GM12878 (cell line): Measurements from ENCODE around the gene EYA4. TPM values are rescaled to one million over a fixed set of nuclear protein-coding genes. Genes with fewer than 3 reads are reported as not detected.

Experiments used
- ATAC-seq: fragments of 200-7000 bp; cut with Tn5 transposase; 3 replicates; pipeline ENCODE4 v1.9.1; 2020; ENCODE audit warnings: mild to moderate bottlenecking, moderate library complexity
- BruUV-seq: library from RNA; stranded (reverse); fragments of 400-500 nt; replicated peaks from 2 replicates; lab custom pipeline; 2021; lab: Mats Ljungman, UMichigan
- CTCF ChIA-PET: fragments of 300-600 bp; sonication (Branson Sonifier 250); formaldehyde crosslinking; extraction: SDS; loops from one replicate; lab custom pipeline; 2021; ENCODE audit warnings: inconsistent platforms; lab: Yijun Ruan, JAX
- POLR2A ChIA-PET: fragments of 350-600 bp; formaldehyde crosslinking; extraction: SDS; loops from one replicate; lab custom pipeline; 2021; ENCODE audit warnings: inconsistent platforms; lab: Charles Lee
- RAD21 ChIA-PET: fragments of 300-600 bp; sonication (Branson Sonifier 250); formaldehyde crosslinking; loops from one replicate; lab custom pipeline; 2023; ENCODE audit warnings: antibody characterized with exemption; ENCODE audit not compliant: unreplicated experiment; lab: Charles Lee
- SMC1A ChIA-PET: fragments of 300-600 bp; sonication (Branson Sonifier 250); formaldehyde crosslinking; loops from one replicate; lab custom pipeline; 2023; ENCODE audit not compliant: unreplicated experiment, uncharacterized antibody; lab: Charles Lee
- DNase-seq: peaks from one replicate; pipeline ENCODE4 v3.0.0-alpha.2; 2011; ENCODE audit warnings: low read depth, low spot score
- FAIRE-seq: peaks from 3 replicates; lab custom pipeline; 2011; peaks lifted over from hg19 to GRCh38; lab: Jason Lieb, UNC
- H2AFZ ChIP-seq: 2 replicates; pipeline ENCODE4 v1.6.0; 2011; ENCODE audit warnings: low read depth, low read length, control low read depth; ENCODE audit not compliant: control insufficient read depth
- H3K27ac ChIP-seq: 2 replicates; pipeline ENCODE4 v1.5.1; 2011; ENCODE audit warnings: control low read depth; ENCODE audit not compliant: control insufficient read depth, insufficient read depth
- H3K27me3 ChIP-seq, 2 experiments: replicated peaks in 1 of 2; 2 replicates each; pipeline versions ENCODE4 v1.6.0 to v1.6.1; 2011; ENCODE audit warnings: low read length in 1 of 2; ENCODE audit not compliant: control insufficient read depth in 2 of 2, insufficient read depth in 2 of 2
- H3K36me3 ChIP-seq, 2 experiments: 2 replicates each; pipeline ENCODE4 v1.5.1; 2011; ENCODE audit warnings: low read length in 1 of 2; ENCODE audit not compliant: control insufficient read depth in 2 of 2, insufficient read depth in 2 of 2
- H3K4me1 ChIP-seq: 2 replicates; pipeline ENCODE4 v1.6.1; 2011; ENCODE audit warnings: mild to moderate bottlenecking, low read length, moderate library complexity, mixed read lengths; ENCODE audit not compliant: control insufficient read depth, insufficient read depth
- H3K4me2 ChIP-seq: 2 replicates; pipeline ENCODE4 v1.6.0; 2011; ENCODE audit warnings: control low read depth; ENCODE audit not compliant: control insufficient read depth, insufficient read depth
- H3K4me3 ChIP-seq: fragments of 200-600 bp; sonication (generic); 2 replicates; pipeline ENCODE4 v1.5.1; 2016
- H3K79me2 ChIP-seq: 2 replicates; pipeline ENCODE4 v1.6.0; 2011; ENCODE audit warnings: low read length; ENCODE audit not compliant: control insufficient read depth, insufficient read depth
- H3K9ac ChIP-seq: 2 replicates; pipeline ENCODE4 v1.8.0; 2011; ENCODE audit warnings: low read length, control low read depth, mixed read lengths; ENCODE audit not compliant: control insufficient read depth, insufficient read depth
- H3K9me3 ChIP-seq: replicated peaks from 3 replicates; pipeline ENCODE4 v1.5.1; 2011; ENCODE audit warnings: mild to moderate bottlenecking, low read length; ENCODE audit not compliant: control insufficient read depth, insufficient read depth
- H4K20me1 ChIP-seq: 2 replicates; pipeline ENCODE4 v1.6.0; 2011; ENCODE audit not compliant: control insufficient read depth, insufficient read depth
- BHLHE40 ChIP-seq, 2 experiments: fragments of 450-650 bp in 1 of 2; IDR thresholded peaks; 2 replicates each; pipeline ENCODE4 v1.6.1; 2011 to 2017; ENCODE audit warnings: low read depth in 2 of 2, borderline replicate concordance in 1 of 2, improper control_type of control experiment in 1 of 2, low read length in 1 of 2, mild to moderate bottlenecking in 1 of 2
- CTCF ChIP-seq, 3 experiments: IDR thresholded peaks in 2 of 3; conservative IDR thresholded peaks in 1 of 3; 2 replicates each; pipeline ENCODE4 v1.5.1; 2011; ENCODE audit warnings: low read depth in 3 of 3, low read length in 3 of 3, mild to moderate bottlenecking in 3 of 3, control low read depth in 2 of 3, moderate library complexity in 2 of 3, inconsistent platforms in 1 of 3, mixed read lengths in 1 of 3; ENCODE audit not compliant: control insufficient read depth in 2 of 3, insufficient read depth in 1 of 3; ENCODE audit errors: extremely low read depth in 1 of 3
- ETV6 ChIP-seq, 2 experiments: fragments of 450-650 bp in 1 of 2; IDR thresholded peaks in 1 of 2; conservative IDR thresholded peaks in 1 of 2; 2 replicates each; pipeline ENCODE4 v1.6.1; 2014; ENCODE audit warnings: antibody characterized with exemption in 1 of 2, borderline replicate concordance in 1 of 2, low read depth in 1 of 2, mild to moderate bottlenecking in 1 of 2, moderate library complexity in 1 of 2
- FOS ChIP-seq: IDR thresholded peaks from 3 replicates; pipeline ENCODE4 v1.6.1; 2011; ENCODE audit warnings: borderline replicate concordance; ENCODE audit not compliant: insufficient read length; ENCODE audit errors: extremely low read depth
- GABPA ChIP-seq: IDR thresholded peaks from 2 replicates; pipeline ENCODE4 v1.6.1; 2014; ENCODE audit warnings: antibody characterized with exemption, low read depth, mild to moderate bottlenecking, inconsistent platforms
- JUND ChIP-seq: IDR thresholded peaks from 2 replicates; pipeline ENCODE4 v1.6.1; 2012; ENCODE audit warnings: low read depth, mild to moderate bottlenecking, low read length, improper control_type of control experiment, moderate library complexity
- KLF5 ChIP-seq: fragments of 450-650 bp; IDR thresholded peaks from 2 replicates; pipeline ENCODE4 v1.6.1; 2014; ENCODE audit warnings: mild to moderate bottlenecking; ENCODE audit not compliant: partially characterized antibody
- NKRF ChIP-seq: fragments of 450-650 bp; conservative IDR thresholded peaks from 2 replicates; pipeline ENCODE4 v1.6.1; 2017; ENCODE audit warnings: mild to moderate bottlenecking, moderate library complexity
- PBX3 ChIP-seq: IDR thresholded peaks from 2 replicates; pipeline ENCODE4 v1.6.1; 2011; ENCODE audit warnings: mild to moderate bottlenecking, low read depth, low read length, moderate library complexity; ENCODE audit not compliant: insufficient replicate concordance
- REST ChIP-seq: IDR thresholded peaks from 2 replicates; pipeline ENCODE4 v1.6.1; 2012; ENCODE audit warnings: mild to moderate bottlenecking, low read depth, low read length
- RUNX3 ChIP-seq: IDR thresholded peaks from 2 replicates; pipeline ENCODE4 v1.6.1; 2012; ENCODE audit warnings: low read length, inconsistent platforms
- SUZ12 ChIP-seq: fragments of 200-600 bp; sonication (generic); IDR thresholded peaks from one replicate; pipeline ENCODE4 v1.6.1; 2018; ENCODE audit warnings: antibody characterized with exemption, mild to moderate bottlenecking; ENCODE audit not compliant: unreplicated experiment
- TARDBP ChIP-seq: IDR thresholded peaks from 2 replicates; pipeline ENCODE4 v1.6.1; 2016; ENCODE audit warnings: borderline replicate concordance
- USF2 ChIP-seq: IDR thresholded peaks from 2 replicates; pipeline ENCODE4 v1.6.1; 2011; ENCODE audit warnings: low read depth, low read length, improper control_type of control experiment, borderline replicate concordance
- WGBS: methylation state at CpG from one replicate; pipeline ENCODE4 v1.1.6; 2016; ENCODE audit warnings: low lambda C conversion rate; ENCODE audit not compliant: insufficient replicate concordance, insufficient coverage; ENCODE audit errors: missing lambda C conversion rate; 5-methylcytosine and 5-hydroxymethylcytosine counted together
- in situ Hi-C: fragments of 300-500 bp; cut with MboI; formaldehyde crosslinking; loops from 9 replicates; pipeline ENCODE4 v1.14.3; 2018; ENCODE audit warnings: mixed read lengths
- intact Hi-C: fragments of 100-400 bp; cut with micrococcal nuclease; formaldehyde crosslinking; loops from one replicate; pipeline ENCODE4 v1.14.2; 2022; ENCODE audit not compliant: unreplicated experiment
- polyA plus RNA-seq, 11 experiments: library from polyadenylated mRNA; depleted of rRNA in 4 of 11; unstranded in 6 of 11; stranded (reverse) in 5 of 11; fragments of >200 nt; fragmentation: Nextera tagmentation in 4 of 11; fragmentation: Illumina TruSeq in 1 of 11; extraction: Ambion mirVana in 4 of 11; extraction: Trizol in 1 of 11; gene quantifications; 1 replicate in 1 of 11; 2 replicates in 10 of 11; pipeline versions ENCODE4 v1.2.1 to v1.2.3, GENCODE V29; 2011 to 2016; ENCODE audit warnings: inconsistent platforms in 2 of 11, missing spikeins in 2 of 11, low read depth in 1 of 11
- total RNA-seq, 4 experiments: library from RNA; depleted of rRNA in 3 of 4; stranded (reverse); fragments of >200 nt in 3 of 4; fragmentation: Illumina TruSeq in 1 of 4; extraction: Trizol in 1 of 4; gene quantifications; 2 replicates each; pipeline versions ENCODE4 v1.2.1 to v1.2.3, GENCODE V29; 2013 to 2021

Gene EYA4
- total and polyA plus RNA-seq, 10 of the 15 experiments (the other 5 are each of a cell fraction or from before 2014, with no cell fraction given): 0.02 TPM; not detected in 9

GRCh38 chr6:133523816-133524215, 282.7 kb downstream of the EYA4 start:
- no peaks in the 10 kb centered on the region for H4K20me1 ChIP-seq
- no peak overlapping the region for H3K9ac ChIP-seq
- H3K36me3 ChIP-seq: no peaks in the 10 kb centered on the region
- in situ Hi-C loops (no loop called here), intact Hi-C loops (no loop called here)
- RAD21 ChIA-PET: no interaction called here
- H3K4me2 ChIP-seq: no peak overlapping the region
- SMC1A ChIA-PET: no interaction called here
- no peaks in the 10 kb centered on the region for H3K27me3 ChIP-seq
- no peaks in the 10 kb centered on the region for H3K9me3 ChIP-seq
- FAIRE-seq: no peak
- POLR2A ChIA-PET: no interaction called here
- no peaks in the 10 kb centered on the region for H3K79me2 ChIP-seq
- no peak overlapping the region for H3K27ac ChIP-seq
- H2AFZ ChIP-seq: no peak overlapping the region
- 95% methylated on average over 1 of the region's 1 CpG for WGBS
- H3K4me1 ChIP-seq: no peaks in the 10 kb centered on the region
- no TSS peak for BruUV-seq
- H3K4me3 ChIP-seq: no peak overlapping the region
- ATAC-seq: no peak
- no peak for DNase-seq
- CTCF ChIA-PET: no interaction called here
- TF ChIP-seq JUND: no peak
- TF ChIP-seq CTCF (IDR thresholded peaks at IDR 0.05 in 2 of 3, conservative IDR thresholded peaks at IDR 0.05 in 1 of 3; ENCODE audit: control insufficient read depth in 2 of 3, extremely low read depth in 1 of 3, insufficient read depth in 1 of 3, low read depth in 3 of 3, low read length in 3 of 3): no peak
- no peak for TF ChIP-seq REST
- TF ChIP-seq BHLHE40 (IDR thresholded peaks at IDR 0.05; ENCODE audit: borderline replicate concordance in 1 of 2, low read depth in 2 of 2, low read length in 1 of 2): no peak
- no peak for TF ChIP-seq TARDBP
- no peak for TF ChIP-seq KLF5
- TF ChIP-seq USF2: no peak
- TF ChIP-seq SUZ12: no peak
- no peak for TF ChIP-seq FOS
- TF ChIP-seq PBX3: no peak
- no peak for TF ChIP-seq GABPA
- TF ChIP-seq ETV6 (conservative IDR thresholded peaks at IDR 0.05 in 1 of 2, IDR thresholded peaks at IDR 0.05 in 1 of 2; ENCODE audit: borderline replicate concordance in 1 of 2, low read depth in 1 of 2): no peak
- TF ChIP-seq RUNX3: no peak
- TF ChIP-seq NKRF: no peak
